Measurements from ENCODE around the gene PLPPR1.

DNA sequence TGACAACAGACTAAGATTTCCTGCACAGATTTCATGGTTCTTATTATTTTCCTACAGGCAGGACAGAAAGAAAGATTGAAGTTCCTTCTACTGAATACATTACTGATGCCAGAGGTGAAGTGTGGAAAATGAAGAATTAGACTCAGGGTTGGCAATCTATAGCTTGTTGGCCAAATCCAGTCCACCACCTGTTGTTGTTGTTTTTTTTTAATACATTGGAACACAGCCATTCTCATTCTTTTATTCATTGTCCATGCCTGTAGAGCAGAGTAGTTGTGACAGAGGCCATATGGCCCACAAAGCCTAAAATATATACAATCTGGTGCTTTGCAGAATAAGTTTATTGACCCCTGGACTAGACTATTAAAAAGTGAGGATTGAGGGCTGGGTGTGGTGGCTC is 5.8 kb upstream of the PLPPR1 start:
- TF ChIP-seq EZH2phosphoT487 (IDR thresholded peaks at IDR 0.05), result no peak
- TF ChIP-seq, protein P1, sequence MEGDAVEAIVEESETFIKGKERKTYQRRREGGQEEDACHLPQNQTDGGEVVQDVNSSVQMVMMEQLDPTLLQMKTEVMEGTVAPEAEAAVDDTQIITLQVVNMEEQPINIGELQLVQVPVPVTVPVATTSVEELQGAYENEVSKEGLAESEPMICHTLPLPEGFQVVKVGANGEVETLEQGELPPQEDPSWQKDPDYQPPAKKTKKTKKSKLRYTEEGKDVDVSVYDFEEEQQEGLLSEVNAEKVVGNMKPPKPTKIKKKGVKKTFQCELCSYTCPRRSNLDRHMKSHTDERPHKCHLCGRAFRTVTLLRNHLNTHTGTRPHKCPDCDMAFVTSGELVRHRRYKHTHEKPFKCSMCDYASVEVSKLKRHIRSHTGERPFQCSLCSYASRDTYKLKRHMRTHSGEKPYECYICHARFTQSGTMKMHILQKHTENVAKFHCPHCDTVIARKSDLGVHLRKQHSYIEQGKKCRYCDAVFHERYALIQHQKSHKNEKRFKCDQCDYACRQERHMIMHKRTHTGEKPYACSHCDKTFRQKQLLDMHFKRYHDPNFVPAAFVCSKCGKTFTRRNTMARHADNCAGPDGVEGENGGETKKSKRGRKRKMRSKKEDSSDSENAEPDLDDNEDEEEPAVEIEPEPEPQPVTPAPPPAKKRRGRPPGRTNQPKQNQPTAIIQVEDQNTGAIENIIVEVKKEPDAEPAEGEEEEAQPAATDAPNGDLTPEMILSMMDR (IDR thresholded peaks at IDR 0.05), result no peak

Measured in neural progenitor cell (in vitro differentiated cells).